ENCODE measurements around the gene TINCR.
"Not testable (repeated sequence)": the region's sequence is repeated elsewhere in the genome, so short reads cannot be mapped to it uniquely, and the experiment has no call there.

The TINCR gene

DNA sequence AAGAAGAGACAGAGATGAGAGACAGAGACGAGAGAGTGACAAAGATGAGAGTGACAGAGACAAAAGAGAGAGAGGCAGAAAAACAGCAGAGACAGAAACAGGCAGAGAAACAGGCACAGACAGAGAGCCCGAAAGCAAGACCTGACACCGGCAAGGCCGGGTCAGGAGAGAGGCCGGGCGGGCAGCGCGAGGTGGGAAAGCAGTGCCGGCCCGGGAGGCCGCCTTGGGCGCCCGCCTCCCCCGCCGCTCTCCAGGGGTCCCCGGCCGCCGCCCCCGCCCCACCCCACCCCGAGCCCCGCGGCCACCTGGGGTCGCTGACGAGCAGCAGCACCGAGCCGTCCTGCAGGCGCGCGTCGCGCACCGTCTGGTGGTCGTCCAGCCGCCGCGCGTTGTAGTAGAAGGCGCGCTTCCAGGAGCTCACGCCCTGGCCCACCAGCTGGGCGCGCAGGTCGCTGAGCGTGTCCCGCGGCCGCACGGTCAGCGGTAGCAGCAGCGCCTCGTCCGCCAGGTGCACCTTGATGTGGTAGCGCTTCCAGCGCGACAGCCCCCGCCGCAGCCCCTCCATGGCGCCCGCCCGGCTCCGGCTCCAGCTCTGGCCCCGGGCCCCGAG, at the start of gene TINCR:
TSS of gene TINCR (minus strand) at position 594 of the 610 bp plus-strand sequence.
- no peak for DNase-seq

DNA sequence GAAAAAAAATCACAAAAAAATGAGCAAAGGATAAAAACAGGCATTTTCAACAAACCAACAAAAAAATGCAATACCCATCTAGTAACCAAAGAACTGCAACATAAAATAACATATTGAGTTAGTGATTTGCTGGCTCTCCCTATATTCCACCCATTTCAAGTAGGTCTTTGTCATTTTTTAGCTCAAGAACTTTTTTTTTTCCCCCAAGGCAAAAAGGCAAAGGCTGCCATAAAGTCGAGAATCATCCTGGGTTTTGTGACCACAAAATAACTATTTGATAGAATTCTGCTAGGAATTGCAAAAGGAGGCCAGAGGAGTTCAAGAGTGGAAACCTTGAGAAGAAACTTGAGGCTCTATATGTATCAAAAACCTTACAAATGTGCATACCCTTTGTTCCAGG, 49.3 kb upstream of the TINCR start:
- no peak for DNase-seq

DNA sequence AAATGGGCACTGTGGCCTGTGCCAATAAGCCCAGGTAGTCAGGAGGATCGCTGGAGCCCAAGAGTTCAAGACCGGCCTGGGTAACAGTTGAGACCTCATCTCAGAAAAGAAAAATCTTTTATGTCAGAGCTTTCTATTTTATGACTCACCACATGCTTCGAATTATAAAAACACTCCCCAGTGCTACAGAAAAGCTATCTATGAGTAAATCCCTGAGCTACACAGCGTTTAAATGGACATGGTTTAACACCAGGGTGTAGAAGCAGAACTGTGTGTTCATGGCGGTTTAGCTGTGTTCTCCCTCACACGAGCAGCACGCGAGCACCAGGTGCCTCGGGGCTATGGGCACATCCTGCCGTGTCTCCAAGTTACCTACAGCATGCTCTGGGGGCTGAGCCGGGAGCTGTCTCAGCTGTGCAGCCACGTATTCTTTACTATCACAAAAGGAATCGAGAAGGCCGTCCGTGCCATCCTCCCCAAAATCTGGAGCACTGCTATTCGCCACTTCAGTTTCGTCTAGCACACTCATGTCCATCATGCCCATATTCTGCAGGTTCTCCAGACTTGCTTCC, 48.1 kb upstream of the TINCR start:
- no peak for DNase-seq

DNA sequence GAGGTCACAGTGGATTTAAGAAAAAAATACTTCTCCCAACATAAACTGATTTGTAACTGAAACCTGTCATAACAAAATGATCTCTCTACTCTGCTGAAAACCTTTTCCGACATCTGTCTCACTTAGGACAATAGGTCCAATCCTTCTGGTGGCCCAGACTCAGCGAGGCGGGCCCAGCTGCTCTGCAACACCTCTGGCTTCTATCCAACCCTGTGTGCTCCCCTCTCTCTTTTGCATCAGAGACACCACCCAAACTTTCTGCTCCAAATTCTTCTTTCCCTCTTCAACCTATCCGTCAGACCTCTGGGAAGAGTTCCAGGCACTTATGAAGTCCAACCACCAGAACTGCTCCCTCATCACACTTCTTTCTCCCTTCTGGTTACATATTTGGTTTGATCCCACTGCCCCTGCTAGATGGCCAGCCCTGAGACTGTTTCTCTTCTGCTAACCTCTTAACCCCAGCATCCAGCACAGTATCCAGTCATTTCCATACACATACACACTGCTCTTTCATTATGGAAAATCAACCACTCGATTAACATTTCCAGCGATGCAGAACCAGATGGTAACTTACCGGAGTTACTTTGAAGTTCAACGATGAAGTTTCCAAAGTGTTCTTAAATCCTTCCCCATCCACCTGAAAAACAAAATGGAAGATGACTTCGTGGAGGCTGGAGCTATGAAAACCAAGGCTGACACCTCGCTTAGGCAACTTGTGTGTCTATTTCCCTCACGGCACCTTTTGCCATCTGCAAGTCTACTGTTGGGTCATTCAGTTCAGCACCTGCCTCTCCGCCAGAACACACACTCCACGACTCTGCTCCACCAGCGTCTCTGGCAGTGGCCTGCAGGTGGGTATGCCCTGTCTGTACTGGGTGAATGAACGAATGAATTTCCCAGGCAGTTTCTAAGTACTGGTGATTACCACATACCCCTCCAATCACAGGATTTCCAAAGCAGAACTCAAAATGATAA, 45.4 kb upstream of the TINCR start:
- DNase-seq = no peak

DNA sequence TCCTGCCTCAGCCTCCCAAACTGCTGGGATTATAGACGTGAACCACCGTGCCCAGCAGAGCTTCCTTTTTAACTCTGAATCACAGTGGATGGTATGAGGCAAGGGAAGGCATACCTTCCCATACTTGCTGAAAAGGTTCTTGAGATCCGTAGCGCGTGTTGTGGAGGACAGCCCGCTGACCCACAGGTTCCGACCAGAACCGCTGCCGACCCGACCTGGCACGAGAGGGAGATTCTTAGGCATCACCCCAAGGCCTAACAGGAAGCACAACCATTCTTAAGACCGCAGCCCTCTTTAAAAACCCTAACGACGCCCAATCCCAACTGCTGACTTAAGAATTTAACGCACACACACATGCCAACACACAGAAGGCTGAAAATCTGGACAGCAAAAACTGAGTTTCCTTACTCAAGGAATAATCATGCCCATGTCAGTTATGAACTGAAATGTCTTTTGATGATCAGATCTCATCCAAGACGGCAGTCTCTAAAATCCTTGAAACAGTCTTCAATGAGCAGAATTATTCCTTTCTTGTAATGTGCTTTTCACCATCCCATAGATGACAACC, 42.2 kb upstream of the TINCR start:
- no peak for DNase-seq

DNA sequence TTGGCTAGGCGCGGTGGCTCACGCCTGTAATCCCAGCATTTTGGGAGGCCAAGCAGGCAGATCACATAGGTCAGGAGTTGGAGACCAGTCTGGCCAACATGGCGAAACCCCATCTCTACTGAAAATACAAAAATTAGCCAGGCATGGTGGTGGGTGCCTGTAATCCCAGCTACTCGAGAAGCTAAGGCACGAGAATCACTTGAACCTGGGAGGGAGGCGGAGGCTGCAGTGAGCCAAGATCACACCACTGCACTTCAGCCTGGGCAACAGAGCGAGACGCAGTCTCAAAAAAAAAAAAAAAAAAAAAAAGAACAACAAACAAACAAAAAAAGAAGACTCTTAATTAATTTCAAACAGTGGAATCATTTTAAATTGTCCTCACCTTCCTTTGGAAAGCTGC, 41.0 kb upstream of the TINCR start:
- not testable (repeated sequence) for DNase-seq

DNA sequence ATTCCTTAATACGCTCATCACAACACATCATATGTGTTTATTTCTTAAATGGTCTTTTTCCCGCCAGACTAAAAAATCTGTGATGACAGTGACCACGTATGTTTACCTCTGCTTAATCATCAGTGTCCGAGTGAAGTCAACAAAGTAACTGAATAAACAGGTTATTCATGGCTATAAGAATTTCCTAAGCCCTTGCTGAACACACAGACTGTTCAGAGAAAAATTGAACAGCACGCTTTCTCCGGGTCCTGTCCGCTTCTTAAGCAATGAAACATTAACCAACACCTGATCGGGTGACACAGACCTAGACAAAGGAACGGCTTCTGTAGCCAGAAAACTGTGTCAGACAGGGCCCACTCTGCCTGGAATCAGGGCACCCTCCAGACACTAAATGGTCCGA, 40.5 kb upstream of the TINCR start:
- no peak for DNase-seq

DNA sequence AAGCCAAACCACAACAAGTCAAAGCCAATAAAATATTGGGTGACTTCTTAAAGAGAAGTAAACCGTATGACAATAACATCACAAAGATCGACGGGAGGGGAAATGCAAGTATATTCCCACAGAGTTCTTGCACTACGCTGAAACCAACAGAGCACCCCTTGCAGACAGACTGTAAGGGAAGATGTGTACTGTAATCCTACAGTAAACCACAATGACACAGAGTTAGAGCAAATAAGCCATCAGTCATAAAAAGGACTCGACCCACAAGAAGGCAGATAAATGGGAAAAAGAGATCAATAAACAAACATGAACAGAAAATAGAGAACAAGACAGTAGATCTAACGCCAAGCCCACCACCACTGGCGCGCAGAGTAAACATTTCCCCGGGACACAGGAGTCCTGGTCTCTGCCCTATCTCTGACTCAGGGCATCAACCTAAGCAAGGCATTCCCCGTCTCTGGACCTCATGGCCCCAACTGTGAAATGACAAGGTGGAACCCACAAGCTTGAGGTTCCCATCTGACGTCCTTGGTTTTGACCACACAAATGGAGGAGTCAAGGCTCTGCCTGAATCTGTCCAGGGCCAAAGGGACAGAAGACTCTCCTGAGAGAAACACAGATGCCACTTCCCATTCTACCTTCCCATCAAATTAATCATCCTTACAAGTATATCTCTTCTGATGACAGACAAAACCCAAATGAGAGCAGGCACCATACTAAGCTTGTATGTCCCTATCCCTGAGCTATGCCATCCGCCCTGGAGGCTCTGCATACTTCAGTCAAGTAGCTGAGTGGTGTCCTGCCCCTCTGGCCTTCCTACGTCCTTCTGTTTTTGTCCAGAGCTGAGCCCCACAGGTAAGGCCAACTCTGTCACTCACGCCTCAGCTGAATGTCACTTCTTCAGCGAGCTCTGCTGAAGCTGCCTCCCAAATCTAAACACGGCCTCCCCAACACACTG, 39.8 kb upstream of the TINCR start:
- no peak for DNase-seq

DNA sequence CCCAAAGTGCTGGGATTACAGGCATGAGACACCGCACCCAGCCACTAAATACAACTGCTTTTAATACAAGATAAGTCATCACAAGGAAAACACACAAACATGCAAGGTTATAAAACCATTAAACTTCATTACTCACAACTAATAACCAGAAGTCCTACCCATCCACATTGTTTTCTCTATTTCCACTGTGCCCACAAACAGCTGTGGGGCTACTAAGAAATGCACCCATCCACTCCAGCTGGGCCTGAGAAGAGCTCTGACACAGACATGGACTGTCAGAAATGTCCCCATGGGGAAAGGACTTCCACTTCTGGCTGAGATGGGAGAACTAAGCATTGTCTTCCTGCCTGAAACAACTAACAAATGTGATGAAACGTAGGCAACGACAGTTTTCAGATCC, 37.6 kb upstream of the TINCR start:
- DNase-seq = no peak

DNA sequence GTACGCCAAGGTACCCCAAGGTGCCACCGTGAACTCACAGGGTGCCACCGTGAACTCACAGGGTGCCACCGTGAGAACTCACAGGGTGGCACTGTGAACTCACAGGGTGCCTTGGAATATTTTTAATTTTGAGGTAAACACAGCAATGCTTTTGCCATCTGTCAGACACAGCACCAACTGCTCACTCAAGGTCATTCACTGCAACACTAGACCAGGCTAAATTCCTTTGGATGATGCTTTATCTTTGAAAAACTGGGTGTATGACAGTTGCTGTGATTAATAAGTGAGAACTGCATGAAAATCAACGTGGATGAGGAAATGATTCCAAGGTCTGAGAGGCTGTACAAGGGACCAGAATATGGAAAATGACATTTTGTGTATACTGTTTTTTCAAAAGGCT, 35.9 kb upstream of the TINCR start:
- no peak for DNase-seq

DNA sequence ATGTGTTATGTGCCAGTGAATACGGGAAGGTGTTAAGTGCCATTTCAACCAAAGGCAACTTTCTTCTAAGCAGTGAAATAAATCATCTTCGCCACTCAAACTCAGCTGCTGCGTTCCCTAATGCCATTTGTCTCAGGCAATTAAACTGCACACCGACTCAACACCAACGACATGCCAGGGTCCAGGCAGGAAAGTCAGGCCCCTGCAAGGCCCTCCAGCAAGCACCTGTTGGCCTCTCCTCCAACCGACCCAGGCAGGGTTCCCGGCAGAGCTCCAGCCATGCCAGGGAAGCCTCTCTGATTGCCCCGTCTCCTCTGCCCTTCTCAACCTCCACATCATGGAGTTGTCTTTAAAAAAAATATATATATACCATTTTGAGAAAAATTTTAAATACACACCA, 33.0 kb upstream of the TINCR start:
- no peak for DNase-seq

DNA sequence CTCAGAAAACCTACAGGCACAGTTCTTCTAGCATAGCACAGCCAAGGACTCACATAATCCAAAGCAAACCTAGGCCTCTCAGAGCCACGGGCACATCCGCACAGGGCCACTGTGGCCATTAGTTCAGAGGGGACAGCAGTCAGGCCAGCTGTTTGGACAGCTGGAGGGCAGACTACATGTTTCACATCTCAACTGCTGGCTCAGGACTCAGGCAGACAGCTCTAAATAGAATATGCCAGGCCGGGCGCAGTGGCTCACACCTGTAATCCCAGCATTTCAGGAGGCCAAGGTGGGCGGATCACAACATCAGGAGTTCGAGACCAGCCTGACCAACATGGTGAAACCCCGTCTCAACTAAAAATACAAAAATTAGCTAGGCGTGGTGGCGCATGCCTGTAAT, 28.0 kb upstream of the TINCR start:
- no peak for DNase-seq

DNA sequence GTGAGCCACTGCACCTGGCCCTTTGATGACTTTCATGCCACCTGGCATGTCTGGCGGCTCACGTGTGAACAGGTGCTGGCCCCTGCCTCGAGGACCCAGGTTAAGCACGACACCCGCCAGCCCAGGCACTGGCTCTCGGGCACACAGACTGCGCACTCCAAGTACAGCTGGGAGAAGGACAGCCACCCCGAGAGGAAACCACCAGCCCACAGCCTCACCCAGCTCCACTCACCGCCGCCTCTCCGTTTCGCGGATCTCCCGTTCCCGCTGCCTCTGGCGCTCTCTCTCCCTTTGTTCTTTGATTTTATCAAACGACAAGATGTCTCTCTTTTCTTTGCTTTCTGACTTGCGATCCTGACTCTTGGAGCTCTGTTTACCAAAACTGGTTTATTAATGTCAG, 27.4 kb upstream of the TINCR start:
- DNase-seq = no peak

DNA sequence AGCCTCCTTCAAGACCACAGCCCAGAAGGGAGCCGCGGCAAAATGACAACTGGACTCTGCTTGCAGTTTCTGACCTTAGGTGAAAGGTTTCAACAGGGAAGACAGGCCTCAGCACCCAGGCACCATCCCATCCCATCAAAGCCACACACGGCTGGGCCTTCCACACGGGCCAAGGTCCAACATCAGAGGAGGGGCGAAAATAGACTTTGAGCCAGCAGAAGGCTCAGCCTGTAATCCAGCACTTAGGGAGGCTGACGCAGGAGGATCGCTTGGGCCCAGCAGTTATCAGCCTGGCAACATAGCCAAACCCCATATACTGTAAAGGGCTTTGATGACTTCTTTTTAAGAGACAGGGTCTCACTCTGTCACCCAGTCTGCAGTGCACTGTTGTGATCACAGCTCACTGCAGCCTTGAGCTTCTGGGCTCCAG, 26.8 kb upstream of the TINCR start:
- no peak for DNase-seq

DNA sequence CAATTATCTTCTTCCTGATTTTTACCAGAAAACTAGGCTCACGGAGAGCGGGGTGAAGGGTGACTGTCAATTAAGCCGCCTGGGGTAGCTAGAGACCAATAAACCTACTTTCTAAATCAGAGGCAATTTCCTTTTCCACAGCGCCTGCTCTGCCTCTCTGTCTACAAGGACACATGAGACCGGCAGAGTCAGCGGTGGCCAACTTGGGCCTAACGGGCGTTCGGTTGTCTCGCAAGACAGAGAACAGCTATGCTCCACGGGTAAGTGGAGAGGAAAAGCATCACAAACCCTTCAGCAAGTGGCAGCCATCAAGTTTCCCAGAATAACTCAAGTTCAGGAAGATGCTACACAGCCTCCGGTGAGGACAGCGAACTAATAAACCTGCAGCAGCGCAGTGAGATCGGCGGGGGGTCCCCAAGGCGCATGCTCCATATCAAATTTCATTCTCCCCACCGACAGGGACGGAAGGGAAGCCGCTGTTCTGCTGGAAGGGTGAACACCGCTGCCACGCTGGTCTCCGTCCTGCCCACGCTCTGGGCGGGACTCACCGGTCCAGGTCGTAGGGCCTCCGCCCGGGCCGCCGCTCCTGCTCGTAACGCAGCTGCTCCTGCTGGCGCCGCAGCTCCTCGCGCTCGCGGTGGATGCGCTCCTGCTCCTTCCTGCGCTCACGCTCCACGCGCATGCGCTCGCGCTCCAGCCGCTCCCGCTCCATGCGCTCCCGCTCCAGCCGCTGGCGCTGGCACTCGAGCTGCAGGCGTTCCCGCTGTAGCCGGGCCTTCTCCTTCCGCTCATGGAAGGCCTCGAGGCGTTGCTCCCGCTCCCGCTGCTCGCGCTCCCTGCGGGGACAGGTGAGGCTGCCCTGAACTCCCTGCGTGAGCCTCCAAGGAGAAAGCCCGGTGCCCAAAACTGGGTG, 25.8 kb upstream of the TINCR start:
- DNase-seq = no peak

DNA sequence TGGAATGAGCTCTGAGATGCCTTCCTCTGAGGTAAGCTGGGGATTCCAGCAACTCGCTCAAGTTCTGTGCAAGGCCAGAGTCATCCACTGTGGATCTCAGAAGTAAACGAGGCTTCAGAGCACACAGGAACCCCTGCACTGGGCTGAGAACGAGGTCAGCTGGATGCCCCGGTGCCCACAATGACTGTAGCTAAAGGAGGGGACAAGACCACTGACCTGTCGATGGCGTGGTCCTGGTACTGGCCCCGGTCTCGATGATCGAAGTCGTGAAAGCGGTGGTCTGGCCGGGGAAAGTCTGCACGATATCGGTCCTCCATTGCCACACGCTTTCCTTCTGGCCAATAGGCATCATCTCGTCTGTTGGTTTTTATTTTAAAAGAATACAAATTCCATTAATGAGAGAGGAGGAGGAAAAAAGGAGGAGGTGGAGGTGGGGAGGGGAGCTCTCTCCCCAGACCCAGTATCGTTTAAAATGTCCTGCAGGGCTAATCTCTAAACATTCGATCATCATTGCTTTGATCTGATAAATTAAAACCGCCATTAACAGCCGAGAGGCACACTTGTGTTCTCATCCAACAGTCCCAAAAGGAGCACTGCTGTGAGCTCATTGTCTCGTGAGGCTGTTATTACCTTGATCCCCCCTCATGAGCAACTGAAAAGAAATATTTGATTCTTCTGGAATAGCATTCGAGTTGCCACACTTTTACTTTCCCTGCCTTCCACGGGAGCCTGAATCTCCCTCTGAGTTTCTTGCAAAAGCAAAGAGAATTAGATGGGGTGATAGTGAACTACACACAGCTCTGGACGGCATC, 25.0 kb upstream of the TINCR start:
- no peak for DNase-seq

DNA sequence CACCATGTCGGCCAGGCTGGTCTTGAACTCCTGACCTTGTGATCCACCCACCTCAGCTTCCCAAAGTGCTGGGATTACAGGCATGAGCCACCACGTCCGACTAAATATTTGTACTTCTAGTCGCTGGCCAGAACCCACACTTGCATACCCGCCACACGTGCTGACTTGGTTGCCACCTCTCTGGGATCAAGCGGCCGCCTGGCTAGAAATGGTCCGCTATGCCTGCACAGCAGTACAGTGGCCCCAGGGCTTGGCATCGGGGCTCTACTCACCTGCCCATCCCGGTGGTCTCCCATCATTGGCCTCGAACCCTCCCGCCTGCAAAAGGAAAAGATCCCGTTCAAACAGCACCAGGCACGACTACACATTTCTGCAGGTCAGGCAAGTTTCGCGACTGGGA, 23.7 kb upstream of the TINCR start:
- DNase-seq = no peak

DNA sequence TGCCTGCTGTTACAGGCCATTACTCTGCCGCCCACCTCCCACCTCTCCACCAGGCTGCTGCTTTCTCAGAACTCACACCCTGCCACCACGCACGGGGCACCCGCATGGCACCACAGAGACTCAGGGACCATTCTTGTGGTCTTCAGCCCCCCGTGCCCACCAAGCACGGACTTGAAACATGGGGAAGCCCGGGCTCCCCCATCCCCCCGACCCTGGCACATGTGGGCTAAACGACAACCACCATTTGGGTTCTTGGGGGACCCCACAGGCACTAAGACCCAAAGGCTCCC, 23.1 kb upstream of the TINCR start:
- DNase-seq = no peak

DNA sequence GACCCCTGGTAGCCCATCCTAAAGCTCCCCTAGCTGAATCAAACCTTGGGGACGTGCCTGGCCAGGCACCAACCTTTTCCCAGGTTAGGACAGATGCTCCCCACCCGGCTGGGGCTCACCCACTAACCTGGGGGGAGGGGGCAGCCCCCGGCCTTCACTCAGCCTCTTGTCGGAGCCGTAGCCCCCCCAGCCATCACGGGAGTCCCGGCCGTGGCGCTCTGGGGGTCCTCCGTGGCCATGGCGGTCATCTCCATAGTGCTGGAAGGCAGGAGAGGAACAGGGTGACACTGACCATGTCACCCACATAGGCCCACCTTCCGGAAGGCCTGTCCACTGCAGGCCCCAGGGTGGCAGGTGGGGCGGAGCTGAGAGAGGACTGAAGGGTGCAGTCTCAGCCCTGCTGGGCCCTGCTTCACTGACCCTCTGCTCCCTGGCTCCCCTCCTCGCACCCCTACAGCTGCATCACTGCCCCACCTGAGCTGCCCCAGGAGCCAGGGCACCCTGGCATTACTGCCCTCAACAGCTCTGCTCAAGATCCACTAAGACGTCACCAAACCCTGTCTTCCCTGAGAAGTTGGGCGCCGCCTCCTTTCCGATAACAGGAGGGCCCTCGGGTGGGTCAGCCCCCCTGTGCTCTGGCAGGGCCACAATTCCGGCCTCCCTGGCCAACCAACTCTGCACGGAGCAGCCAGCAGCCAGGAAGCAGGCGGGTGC, 22.6 kb upstream of the TINCR start:
- no peak for DNase-seq

Measured in GF-D8 (cell line).